ENCODE measurements around the gene RET.

Gene RET

GRCh38 chr10:43062402-43063160 lies 14.3 kb upstream of the RET start:
- DNase-seq (ENCODE audit: low read depth in 2 of 2), result no peak

DNA sequence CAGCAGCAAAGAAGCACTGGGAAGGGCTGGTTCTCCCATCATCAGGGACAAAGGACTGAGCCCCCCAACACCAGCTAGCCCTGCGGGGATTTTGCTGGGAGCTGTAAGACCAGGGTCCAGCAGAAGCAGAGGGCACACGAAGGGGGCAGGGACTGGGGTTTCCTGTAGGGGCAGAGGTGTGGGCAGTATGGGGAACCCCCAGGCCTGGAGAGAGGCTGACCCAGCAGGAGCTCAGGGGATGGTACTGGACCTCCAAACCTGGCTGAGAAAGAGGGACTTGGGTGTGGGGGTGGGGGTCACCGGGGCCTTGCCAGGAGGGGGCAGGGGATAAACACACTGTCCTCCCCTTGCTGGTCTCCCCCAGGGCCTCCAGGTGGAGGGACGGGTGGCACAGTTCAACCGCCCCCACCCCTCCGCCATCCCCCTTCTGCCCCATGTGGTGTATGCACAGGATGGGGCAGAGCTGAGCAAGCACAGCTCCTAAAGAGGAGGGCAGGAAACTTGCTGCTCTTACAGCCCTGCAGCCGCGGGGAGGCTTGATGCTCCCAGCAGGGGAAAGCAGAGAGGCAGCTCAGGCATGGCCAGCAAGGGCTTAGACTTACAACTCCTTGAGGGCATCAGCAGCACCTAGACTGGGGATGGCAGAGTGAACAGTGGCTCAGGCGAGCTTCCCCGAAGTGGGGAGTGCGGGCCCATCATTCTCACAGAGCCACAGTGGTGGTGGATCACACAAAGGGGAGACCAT lies 12.4 kb upstream of the RET start:
- no peak for DNase-seq (ENCODE audit: low read depth in 2 of 2)

DNA sequence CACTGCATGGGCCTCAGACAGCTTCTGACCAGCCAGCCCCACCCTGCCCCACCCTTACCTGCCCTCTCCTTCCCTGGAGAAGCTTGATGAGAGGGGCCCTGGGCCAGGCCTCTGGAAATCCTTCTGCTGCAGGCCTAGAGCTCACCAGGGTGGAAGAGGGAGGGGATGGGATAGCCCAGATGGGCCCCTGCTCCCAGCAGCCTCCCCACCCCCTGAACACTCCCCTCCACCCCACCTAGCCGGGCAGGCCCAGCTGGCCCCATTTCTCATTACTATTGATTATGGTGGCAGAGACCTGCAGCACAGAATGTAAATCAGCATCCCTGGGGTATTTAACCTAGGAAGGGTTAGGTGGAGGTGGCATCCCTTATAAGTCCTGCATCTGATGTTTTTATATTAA lies 11.6 kb upstream of the RET start:
- DNase-seq (ENCODE audit: low read depth in 2 of 2), result no peak

DNA sequence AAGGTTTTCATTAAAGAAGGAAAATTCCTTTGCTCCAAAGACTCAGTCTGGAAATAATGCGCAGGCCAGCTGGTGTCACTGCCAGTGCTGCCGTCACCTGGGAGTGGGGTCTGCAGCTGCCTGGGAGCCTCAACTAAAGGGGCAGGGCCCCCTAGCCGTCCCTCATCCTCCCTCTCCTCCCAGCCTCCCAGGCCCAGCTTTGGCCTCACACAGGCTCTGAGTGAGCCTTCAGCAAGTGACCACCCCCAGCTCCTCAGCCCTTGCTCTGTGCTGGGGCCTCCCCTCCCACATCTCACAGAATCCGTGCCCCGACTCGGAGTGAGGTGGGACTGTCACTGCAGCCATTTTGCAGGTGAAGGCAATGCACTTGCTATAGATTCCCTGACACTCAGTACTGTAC lies 11.1 kb upstream of the RET start:
- no peak for DNase-seq (ENCODE audit: low read depth in 2 of 2)

DNA sequence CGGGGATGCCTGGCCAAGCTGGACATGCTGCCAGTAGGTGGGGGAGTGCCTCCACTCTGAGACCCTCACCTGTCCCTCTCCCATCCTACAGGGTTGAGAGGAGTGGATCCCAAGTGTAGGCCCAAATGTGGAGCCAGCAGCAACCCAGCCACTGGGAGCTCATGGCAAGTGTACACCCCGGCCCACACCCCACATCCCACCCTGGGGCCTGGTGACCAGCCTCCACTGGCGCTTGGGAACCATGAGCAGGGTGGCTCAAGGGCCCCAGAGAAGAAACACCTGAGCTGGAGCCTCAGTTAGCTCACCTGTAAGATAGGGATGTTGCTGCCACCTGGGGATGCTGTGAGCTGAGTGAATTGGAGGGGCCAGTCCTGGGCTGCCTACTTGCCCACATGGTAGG lies 10.4 kb upstream of the RET start:
- no peak for DNase-seq (ENCODE audit: low read depth in 2 of 2)

DNA sequence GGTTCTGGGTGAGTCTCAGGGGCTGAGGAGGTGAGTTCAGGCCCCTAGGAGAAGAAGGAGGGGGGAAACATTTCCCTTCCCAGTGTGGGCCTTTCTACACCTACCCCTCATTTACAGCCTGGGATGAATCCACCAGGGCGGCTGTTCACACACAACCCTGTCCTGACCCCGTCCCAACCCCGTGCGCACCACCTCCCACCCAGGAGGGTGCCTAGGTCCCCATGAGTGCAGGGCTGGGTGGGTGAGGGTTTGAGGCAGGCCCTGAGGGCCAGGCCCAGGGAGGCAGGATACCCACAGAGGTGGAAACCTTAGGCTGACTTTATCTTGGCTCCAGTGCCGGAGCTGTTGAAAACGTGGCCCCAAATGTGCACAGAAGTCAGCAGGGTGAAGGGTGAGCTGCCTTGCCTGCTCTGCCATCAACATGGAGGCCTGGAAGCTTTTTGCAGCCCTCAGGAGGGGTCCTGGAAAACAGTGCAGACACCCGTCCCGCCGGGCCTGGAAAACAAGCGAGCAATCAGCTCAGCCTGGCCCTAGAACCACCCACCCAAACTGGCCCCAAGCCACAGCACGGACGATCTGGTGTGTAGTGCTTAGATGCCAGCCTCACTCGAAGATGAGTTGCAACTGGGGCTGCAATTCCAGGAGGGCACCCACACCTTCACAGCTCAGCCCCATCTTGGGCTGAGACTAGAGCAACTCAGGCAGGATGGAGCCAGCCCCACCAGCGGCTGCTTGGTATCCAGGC lies 9.3 kb upstream of the RET start:
- DNase-seq (ENCODE audit: low read depth in 2 of 2), result no peak

GRCh38 chr10:43068136-43068395 lies 8.8 kb upstream of the RET start:
- no peak for DNase-seq (ENCODE audit: low read depth in 2 of 2)

DNA sequence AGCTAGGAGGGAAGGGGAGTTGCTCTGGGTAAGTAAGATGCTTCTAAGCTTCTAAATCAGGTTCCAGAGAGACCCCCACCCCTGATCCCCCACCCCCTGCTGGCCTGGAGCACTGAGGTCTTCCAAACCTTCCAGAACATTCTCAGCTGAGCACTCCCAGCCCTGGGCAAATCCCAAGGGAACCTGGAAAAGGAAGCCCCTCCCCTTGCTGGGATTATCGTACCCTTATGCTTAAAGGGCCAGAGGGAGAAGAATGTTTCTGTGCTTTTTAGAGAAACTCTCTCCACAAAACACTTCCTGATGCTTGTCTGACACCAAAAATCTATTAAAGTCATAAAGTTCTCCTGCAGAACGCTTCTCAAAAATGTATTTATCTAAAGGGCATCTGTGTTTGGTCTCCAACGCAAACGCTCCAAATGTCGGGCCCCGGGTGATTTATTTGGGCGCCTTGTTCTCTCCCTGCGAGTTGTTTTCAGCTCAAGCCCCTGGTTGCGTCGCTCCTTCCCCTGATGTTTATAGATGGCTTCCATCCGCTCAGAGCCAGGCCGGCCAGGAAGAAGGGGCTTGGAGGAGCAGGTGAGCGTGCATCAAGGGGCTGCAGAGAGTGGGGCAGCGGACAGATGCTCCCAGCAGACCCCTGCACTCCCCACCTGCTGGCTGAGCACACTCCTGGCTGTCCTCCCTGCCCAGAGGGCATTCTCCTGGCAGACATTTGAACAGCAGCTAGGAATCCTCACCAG lies 8.2 kb upstream of the RET start:
- no peak for DNase-seq (ENCODE audit: low read depth in 2 of 2)

- no peak for DNase-seq (ENCODE audit: low read depth in 2 of 2)
These were observed 7.7 kb upstream of the RET start for GRCh38 chr10:43069211-43069515.

GRCh38 chr10:43069579-43069978 lies 7.3 kb upstream of the RET start:
- no peak for DNase-seq (ENCODE audit: low read depth in 2 of 2)

DNA sequence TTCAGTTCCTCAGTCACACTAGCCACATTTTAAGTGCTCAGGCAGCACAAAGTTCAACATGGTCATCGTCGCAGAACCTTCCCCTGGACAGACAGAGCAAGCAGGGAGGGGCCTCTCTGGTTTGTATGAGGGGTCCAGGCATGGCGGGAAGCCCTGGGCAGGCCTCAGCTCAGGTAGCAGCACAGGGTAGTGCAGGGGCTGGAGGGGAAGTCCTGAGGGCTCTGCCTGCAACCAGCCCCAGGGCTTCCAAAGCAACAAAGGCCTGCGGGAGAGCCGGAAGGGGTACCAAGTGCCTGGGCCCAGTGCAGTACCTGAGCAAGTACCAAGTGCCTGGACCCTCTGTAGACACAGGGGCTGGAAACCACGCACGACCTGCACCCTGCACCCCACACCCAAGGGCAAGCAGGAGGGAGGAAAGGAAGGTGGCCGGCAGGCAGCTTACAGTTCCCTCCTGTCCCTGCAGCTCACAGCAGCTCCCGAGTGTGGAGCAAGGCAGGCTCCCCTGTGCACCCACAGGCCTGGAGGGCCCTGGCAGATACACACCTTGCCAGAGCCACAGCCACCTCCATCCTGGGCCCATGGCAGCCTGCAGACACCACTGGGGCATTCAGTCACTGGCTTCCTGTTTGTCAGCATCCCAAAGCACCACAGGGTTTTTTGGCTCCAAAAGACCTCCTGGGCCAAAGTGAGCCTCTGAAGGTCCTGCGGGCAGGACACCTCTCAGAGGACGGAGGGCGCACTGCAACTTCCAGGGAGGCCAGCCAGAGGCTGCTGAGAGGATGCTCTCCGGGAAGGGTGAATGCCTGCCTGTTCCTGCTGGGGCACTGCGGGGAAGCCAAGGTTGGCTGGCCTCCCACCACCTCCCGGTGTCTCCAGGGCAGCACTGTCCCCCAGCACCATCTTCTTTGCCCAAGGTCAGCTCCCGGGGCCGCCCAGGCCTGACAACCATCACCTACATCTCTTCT lies 6.5 kb upstream of the RET start:
- no peak for DNase-seq (ENCODE audit: low read depth in 2 of 2)

GRCh38 chr10:43071865-43072650 lies 4.8 kb upstream of the RET start:
- no peak for DNase-seq (ENCODE audit: low read depth in 2 of 2)

DNA sequence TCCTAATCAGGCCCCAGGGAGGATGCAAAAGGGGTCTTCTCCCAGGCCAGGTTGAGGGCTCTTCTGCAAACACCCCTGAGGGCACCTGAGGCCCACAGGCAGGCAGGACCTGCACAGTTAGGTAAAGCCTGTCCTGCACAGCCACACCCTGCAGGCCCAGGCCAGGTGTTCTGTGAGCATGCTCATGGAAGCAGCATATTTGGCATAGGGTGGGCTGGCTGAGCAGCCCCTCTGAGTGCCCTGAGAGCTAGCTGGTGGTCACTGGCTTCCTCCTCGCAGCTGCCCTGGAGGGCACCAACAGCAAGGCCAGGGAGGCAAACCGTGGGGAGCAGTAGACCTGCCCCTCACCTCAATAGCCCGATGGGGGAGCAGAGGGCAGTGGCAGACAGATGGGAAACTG lies 3.7 kb upstream of the RET start:
- DNase-seq (ENCODE audit: low read depth in 2 of 2), result no peak

DNA sequence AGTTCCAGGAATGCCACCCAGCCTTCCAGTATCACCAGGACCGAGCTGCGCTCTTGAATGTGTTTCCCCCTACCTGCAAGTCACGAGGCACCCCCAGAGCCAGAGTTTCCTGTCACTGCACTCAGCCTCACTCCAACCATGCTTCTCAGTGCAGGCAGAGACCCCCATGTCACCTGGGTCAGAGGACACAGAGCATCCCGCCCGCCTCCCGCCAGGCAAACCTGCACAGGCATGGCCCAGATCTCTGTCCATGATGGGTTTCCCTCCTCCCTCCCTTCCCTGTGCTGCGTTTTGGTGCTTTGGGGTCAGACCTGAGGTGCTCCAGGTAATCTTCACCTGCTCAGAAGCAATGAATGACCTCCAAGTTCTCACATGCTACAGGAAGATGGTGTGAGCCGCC lies 3.1 kb upstream of the RET start:
- DNase-seq (ENCODE audit: low read depth in 2 of 2), result no peak

GRCh38 chr10:43074409-43074808 lies 2.5 kb upstream of the RET start:
- DNase-seq (ENCODE audit: low read depth in 2 of 2), result no peak

GRCh38 chr10:43074827-43075611 lies 1.9 kb upstream of the RET start:
- DNase-seq (ENCODE audit: low read depth in 2 of 2), result no peak

- DNase-seq (ENCODE audit: low read depth in 2 of 2), result no peak
These were observed 1.3 kb upstream of the RET start for GRCh38 chr10:43075612-43076003.

GRCh38 chr10:43076311-43076875 lies 476 bp upstream of the RET start:
- no peak for DNase-seq (ENCODE audit: low read depth in 2 of 2)

- DNase-seq (ENCODE audit: low read depth in 2 of 2), result no peak
These were observed 727 bp downstream of the RET start for GRCh38 chr10:43077421-43078171.

Measured in stimulated activated CD4-positive, alpha-beta T cell treated with anti-CD3 and anti-CD28 coated beads, Interleukin-15, amount 100 ng/mL, for 48 hours (primary cell).